IMR-90 (cell line): ENCODE measurements around the gene LDLRAD4. TPM values are rescaled to one million over a fixed set of nuclear protein-coding genes. Genes with fewer than 3 reads are reported as not detected.

Experiments
- ATAC-seq: fragments of 200-7000 bp; cut with Tn5 transposase; 2 replicates; pipeline ENCODE4 v1.9.1; 2020; ENCODE audit warnings: low read depth, mild to moderate bottlenecking, moderate library complexity
- BruUV-seq: library from RNA; stranded (reverse); fragments of 400-500 nt; replicated peaks from 2 replicates; lab custom pipeline; 2021; lab: Mats Ljungman, UMichigan
- CTCF ChIA-PET: fragments of 300-600 bp; formaldehyde crosslinking; extraction: SDS; loops from one replicate; lab custom pipeline; 2021; ENCODE audit warnings: antibody characterized with exemption; lab: Yijun Ruan, JAX
- POLR2A ChIA-PET: fragments of 300-600 bp; sonication (Branson Sonifier 250); formaldehyde crosslinking; loops from one replicate; lab custom pipeline; 2022; ENCODE audit warnings: antibody characterized with exemption; ENCODE audit not compliant: unreplicated experiment; lab: Charles Lee
- DNase-seq: peaks from one replicate; pipeline ENCODE4 v3.0.0; 2013
- H2AFZ ChIP-seq: replicated peaks from 2 replicates; pipeline ENCODE3; 2013; ENCODE audit warnings: low read length, mild to moderate bottlenecking; ENCODE audit not compliant: poor library complexity
- H2AK5ac ChIP-seq: 2 replicates; pipeline ENCODE4 v1.6.1; 2013; ENCODE audit warnings: low read depth, low read length, inconsistent platforms
- H2AK9ac ChIP-seq: replicated peaks from 2 replicates; pipeline ENCODE3; 2013; ENCODE audit warnings: mild to moderate bottlenecking, low read depth, low read length, moderate library complexity; ENCODE audit not compliant: poor library complexity
- H2BK120ac ChIP-seq: 2 replicates; pipeline ENCODE4 v1.6.1; 2013; ENCODE audit warnings: low read depth, low read length, inconsistent platforms
- H2BK15ac ChIP-seq: 3 replicates; pipeline ENCODE4 v1.6.1; 2013; ENCODE audit warnings: low read depth, low read length, inconsistent platforms
- H2BK20ac ChIP-seq: 2 replicates; pipeline ENCODE4 v1.6.1; 2013; ENCODE audit warnings: low read depth, mild to moderate bottlenecking, inconsistent platforms, low read length, moderate library complexity
- H2BK5ac ChIP-seq: 2 replicates; pipeline ENCODE4 v1.6.1; 2013; ENCODE audit warnings: mild to moderate bottlenecking, low read depth, low read length, inconsistent platforms; ENCODE audit not compliant: poor library complexity, severe bottlenecking
- H3K14ac ChIP-seq: replicated peaks from 2 replicates; pipeline ENCODE4 v1.6.1; 2013; ENCODE audit warnings: low read depth, low read length, inconsistent platforms
- H3K18ac ChIP-seq: 2 replicates; pipeline ENCODE4 v1.6.1; 2013; ENCODE audit warnings: low read depth, low read length, control low read depth
- H3K23ac ChIP-seq: 2 replicates; pipeline ENCODE4 v1.6.1; 2013; ENCODE audit warnings: low read depth, low read length, inconsistent platforms
- H3K27ac ChIP-seq: 2 replicates; pipeline ENCODE4 v1.5.1; 2013; ENCODE audit warnings: mild to moderate bottlenecking, control low read depth, low read length; ENCODE audit not compliant: insufficient read depth
- H3K27me3 ChIP-seq: 2 replicates; pipeline ENCODE4 v1.6.1; 2013; ENCODE audit warnings: low read length; ENCODE audit not compliant: control insufficient read depth, insufficient read depth
- H3K36me3 ChIP-seq: 2 replicates; pipeline ENCODE4 v1.6.1; 2013; ENCODE audit warnings: low read length, mixed read lengths; ENCODE audit not compliant: control insufficient read depth, insufficient read depth
- H3K4ac ChIP-seq: 2 replicates; pipeline ENCODE4 v1.6.1; 2013; ENCODE audit warnings: low read depth, low read length, inconsistent platforms
- H3K4me1 ChIP-seq: 2 replicates; pipeline ENCODE4 v1.6.1; 2013; ENCODE audit warnings: low read length, mixed read lengths; ENCODE audit not compliant: control insufficient read depth, insufficient read depth
- H3K4me2 ChIP-seq: 2 replicates; pipeline ENCODE4 v1.6.1; 2013; ENCODE audit warnings: low read depth, mild to moderate bottlenecking, control low read depth, low read length, moderate library complexity
- H3K4me3 ChIP-seq: 2 replicates; pipeline ENCODE4 v1.5.1; 2013; ENCODE audit warnings: low read depth, mild to moderate bottlenecking, control low read depth, low read length, moderate library complexity; ENCODE audit not compliant: insufficient read depth
- H3K56ac ChIP-seq: 2 replicates; pipeline ENCODE4 v1.6.1; 2013; ENCODE audit warnings: low read length, inconsistent platforms; ENCODE audit not compliant: insufficient read depth; ENCODE audit errors: extremely low read depth
- H3K79me1 ChIP-seq, 2 experiments: 2 replicates each; pipeline ENCODE4 v1.6.1; 2013; ENCODE audit warnings: low read length in 2 of 2, inconsistent platforms in 1 of 2, low read depth in 1 of 2
- H3K9ac ChIP-seq: 2 replicates; pipeline ENCODE4 v1.6.1; 2013; ENCODE audit warnings: low read depth, low read length, control low read depth
- H3K9me1 ChIP-seq: 2 replicates; pipeline ENCODE4 v1.6.1; 2013; ENCODE audit warnings: low read length, inconsistent platforms; ENCODE audit not compliant: insufficient read depth
- H3K9me3 ChIP-seq: 2 replicates; pipeline ENCODE4 v1.6.1; 2013; ENCODE audit warnings: low read length; ENCODE audit not compliant: control insufficient read depth, insufficient read depth
- H4K20me1 ChIP-seq: 2 replicates; pipeline ENCODE4 v1.6.1; 2013; ENCODE audit warnings: low read length, inconsistent platforms; ENCODE audit not compliant: insufficient read depth
- H4K5ac ChIP-seq: 2 replicates; pipeline ENCODE4 v1.6.1; 2013; ENCODE audit warnings: mild to moderate bottlenecking, low read depth, low read length, control low read depth
- H4K8ac ChIP-seq, 2 experiments: 2 replicates each; pipeline ENCODE4 v1.6.1; 2013; ENCODE audit warnings: low read depth in 2 of 2, low read length in 2 of 2, control low read depth in 1 of 2, inconsistent platforms in 1 of 2
- H4K91ac ChIP-seq: 2 replicates; pipeline ENCODE4 v1.6.1; 2013; ENCODE audit warnings: low read depth, low read length, inconsistent platforms; ENCODE audit not compliant: insufficient read depth
- BHLHE40 ChIP-seq: fragments of 150-350 bp; IDR thresholded peaks from 2 replicates; pipeline ENCODE4 v1.6.1; 2016; ENCODE audit warnings: mild to moderate bottlenecking, low read depth, low read length
- CEBPB ChIP-seq: IDR thresholded peaks from 2 replicates; pipeline ENCODE4 v1.6.1; 2012; ENCODE audit warnings: low read depth, low read length, improper control_type of control experiment
- CHD1 ChIP-seq: IDR thresholded peaks from 2 replicates; pipeline ENCODE4 v1.6.1; 2012; ENCODE audit warnings: low read depth, low read length, improper control_type of control experiment
- CTCF ChIP-seq: conservative IDR thresholded peaks from 2 replicates; pipeline ENCODE4 v1.5.1; 2012; ENCODE audit warnings: mild to moderate bottlenecking, low read depth, low read length, improper control_type of control experiment
- ELK1 ChIP-seq: fragments of 150-350 bp; IDR thresholded peaks from 2 replicates; pipeline ENCODE4 v1.6.1; 2016; ENCODE audit warnings: low read depth, mild to moderate bottlenecking, low read length, moderate library complexity, borderline replicate concordance
- FOS ChIP-seq: fragments of 150-350 bp; IDR thresholded peaks from 2 replicates; pipeline ENCODE4 v1.6.1; 2016; ENCODE audit warnings: low read depth, low read length
- MAFK ChIP-seq: IDR thresholded peaks from 2 replicates; pipeline ENCODE4 v1.6.1; 2012; ENCODE audit warnings: low read depth, low read length, improper control_type of control experiment
- MAZ ChIP-seq: IDR thresholded peaks from 2 replicates; pipeline ENCODE4 v1.6.1; 2012; ENCODE audit warnings: low read depth, mild to moderate bottlenecking, low read length, improper control_type of control experiment, moderate library complexity, borderline replicate concordance
- MXI1 ChIP-seq: IDR thresholded peaks from 2 replicates; pipeline ENCODE4 v1.6.1; 2012; ENCODE audit warnings: low read depth, mild to moderate bottlenecking, low read length, moderate library complexity, borderline replicate concordance
- NFE2L2 ChIP-seq: fragments of 150-350 bp; IDR thresholded peaks from 2 replicates; pipeline ENCODE4 v1.6.1; 2016; ENCODE audit warnings: low read depth, mild to moderate bottlenecking, low read length
- POLR2A ChIP-seq: IDR thresholded peaks from 2 replicates; pipeline ENCODE4 v1.6.1; 2012; ENCODE audit warnings: mild to moderate bottlenecking, low read depth, low read length
- RAD21 ChIP-seq: IDR thresholded peaks from 2 replicates; pipeline ENCODE4 v1.6.1; 2012; ENCODE audit warnings: low read length, improper control_type of control experiment
- SMC3 ChIP-seq: fragments of 150-350 bp; IDR thresholded peaks from 2 replicates; pipeline ENCODE4 v1.6.1; 2016; ENCODE audit warnings: low read depth, mild to moderate bottlenecking, antibody characterized with exemption, low read length, moderate library complexity
- USF2 ChIP-seq: fragments of 150-350 bp; IDR thresholded peaks from 2 replicates; pipeline ENCODE4 v1.6.1; 2017; ENCODE audit warnings: mild to moderate bottlenecking, antibody characterized with exemption, low read length, low read depth
- WGBS, 2 experiments: methylation state at CpG; one replicate each; pipeline versions ENCODE4 v1.1.5 to v1.1.7; 2013; ENCODE audit warnings: missing lambda C conversion rate in 2 of 2; ENCODE audit not compliant: insufficient read length in 1 of 2; ENCODE audit errors: extremely low coverage in 2 of 2; 5-methylcytosine and 5-hydroxymethylcytosine counted together
- dilution Hi-C: fragments of 300-500 bp; cut with HindIII; formaldehyde crosslinking; loops from one replicate; pipeline ENCODE4 v1.14.3; 2018; ENCODE audit warnings: low sequenced_read_pairs; ENCODE audit not compliant: unreplicated experiment
- in situ Hi-C: fragments of 300-500 bp; cut with MboI; formaldehyde crosslinking; loops from 3 replicates; pipeline ENCODE4 v1.14.3; 2019; ENCODE audit warnings: low sequenced_read_pairs, inconsistent platforms, mixed read lengths
- intact Hi-C: fragments of 100-400 bp; cut with micrococcal nuclease; formaldehyde crosslinking; loops from 2 replicates; pipeline ENCODE4 v1.10.0; 2022
- polyA plus RNA-seq, 3 experiments: library from polyadenylated mRNA; depleted of rRNA; stranded (reverse); fragments of >200 nt; gene quantifications; 2 replicates each; pipeline ENCODE4 v1.2.3, GENCODE V29; 2012; ENCODE audit warnings: low replicate concordance in 1 of 3
- total RNA-seq: library from RNA; depleted of rRNA; stranded (reverse); fragments of >200 nt; gene quantifications from 2 replicates; pipeline ENCODE4 v1.2.3, GENCODE V29; 2012

The LDLRAD4 gene
- total and polyA plus RNA-seq, 2 of the 4 experiments (the other 2 are of a cell fraction), result not detected

GRCh38 chr18:13491138-13491537 is 272.6 kb downstream of the LDLRAD4 start:
- Histone ChIP-seq H2BK5ac (no peak overlapping the region), H4K5ac (no peak overlapping the region), H3K18ac (no peak overlapping the region), H3K9me3 (no peaks in the 10 kb centered on the region), H3K9me1 (no peaks in the 10 kb centered on the region), H3K4me2 (no peak overlapping the region), H4K20me1 (no peaks in the 10 kb centered on the region), H3K4ac (no peak overlapping the region), H2AK5ac (no peak overlapping the region), H3K4me3 (no peak overlapping the region), H3K56ac (no peak overlapping the region), H3K27me3 (no peaks in the 10 kb centered on the region), H2AFZ (no peak overlapping the region), H3K9ac (no peak overlapping the region), H2BK120ac (no peak overlapping the region), H2BK15ac (no peak overlapping the region), H3K14ac (no peak overlapping the region), H3K36me3 (no peaks in the 10 kb centered on the region), H3K4me1 (no peaks in the 10 kb centered on the region), H3K23ac (no peak overlapping the region), H2BK20ac (no peak overlapping the region), H4K8ac (no peak overlapping the region), H4K91ac (no peak overlapping the region), H2AK9ac (no peak overlapping the region), H3K27ac (no peak overlapping the region), H3K79me1 (no peaks in the 10 kb centered on the region)
- in situ Hi-C loops, result no loop called here
- BruUV-seq, result no TSS peak
- dilution Hi-C loops, result no loop called here
- CTCF ChIA-PET, result no interaction called here
- WGBS, 2 experiments, result 100% methylated on average over 1 of the region's 10 CpGs; no CpG with 5 or more reads in 1 of the 2 experiments
- ATAC-seq (no peak), DNase-seq (no peak)
- POLR2A ChIA-PET, result no interaction called here
- intact Hi-C loops, result no loop called here
- TF ChIP-seq ELK1 (no peak), MXI1 (no peak), POLR2A (no peak), BHLHE40 (no peak), NFE2L2 (no peak), CEBPB (no peak), MAZ (no peak), MAFK (no peak), RAD21 (no peak), SMC3 (no peak), FOS (no peak), CHD1 (no peak), USF2 (no peak), CTCF (no peak)
